ENCODE measurements around the gene AJM1.

DNA sequence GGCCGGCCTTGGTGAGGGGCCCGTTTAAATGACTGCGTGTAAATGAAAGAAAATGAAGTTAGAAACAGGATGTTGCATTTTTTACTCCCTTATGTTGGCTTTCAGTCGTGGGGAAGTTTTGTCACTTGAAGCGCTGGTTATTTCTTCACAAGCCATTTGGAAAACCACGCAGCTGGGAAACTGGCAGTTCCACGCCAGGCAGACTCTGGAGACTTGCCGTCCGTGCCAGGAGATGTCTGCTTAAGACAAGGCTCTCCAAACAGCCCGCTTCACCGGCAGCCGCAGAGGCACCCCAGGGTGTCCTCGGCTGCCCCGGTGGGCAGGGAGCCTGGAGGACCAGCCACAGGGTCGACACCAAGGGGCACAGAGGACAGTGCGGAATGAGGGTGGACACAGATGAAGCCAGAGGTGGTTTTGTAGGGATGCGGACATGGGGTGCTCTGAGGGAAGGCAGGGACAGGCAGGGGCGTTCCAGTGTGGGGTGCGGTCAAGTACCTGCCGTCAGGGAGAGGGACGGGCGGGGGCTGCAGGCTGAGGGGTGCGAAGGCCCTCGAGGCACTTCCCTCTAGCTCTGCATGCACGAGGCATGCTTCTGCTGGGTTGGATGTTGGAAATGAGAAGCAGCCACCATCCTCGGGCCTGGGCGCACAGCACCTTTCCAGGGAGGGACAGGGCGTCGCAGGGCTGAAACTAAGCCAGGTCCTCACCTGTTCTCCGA is 11.1 kb upstream of the AJM1 start:
- TF ChIP-seq, protein P1, sequence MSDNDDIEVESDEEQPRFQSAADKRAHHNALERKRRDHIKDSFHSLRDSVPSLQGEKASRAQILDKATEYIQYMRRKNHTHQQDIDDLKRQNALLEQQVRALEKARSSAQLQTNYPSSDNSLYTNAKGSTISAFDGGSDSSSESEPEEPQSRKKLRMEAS (IDR thresholded peaks at IDR 0.05), result no peak
- TF ChIP-seq, protein P2, sequence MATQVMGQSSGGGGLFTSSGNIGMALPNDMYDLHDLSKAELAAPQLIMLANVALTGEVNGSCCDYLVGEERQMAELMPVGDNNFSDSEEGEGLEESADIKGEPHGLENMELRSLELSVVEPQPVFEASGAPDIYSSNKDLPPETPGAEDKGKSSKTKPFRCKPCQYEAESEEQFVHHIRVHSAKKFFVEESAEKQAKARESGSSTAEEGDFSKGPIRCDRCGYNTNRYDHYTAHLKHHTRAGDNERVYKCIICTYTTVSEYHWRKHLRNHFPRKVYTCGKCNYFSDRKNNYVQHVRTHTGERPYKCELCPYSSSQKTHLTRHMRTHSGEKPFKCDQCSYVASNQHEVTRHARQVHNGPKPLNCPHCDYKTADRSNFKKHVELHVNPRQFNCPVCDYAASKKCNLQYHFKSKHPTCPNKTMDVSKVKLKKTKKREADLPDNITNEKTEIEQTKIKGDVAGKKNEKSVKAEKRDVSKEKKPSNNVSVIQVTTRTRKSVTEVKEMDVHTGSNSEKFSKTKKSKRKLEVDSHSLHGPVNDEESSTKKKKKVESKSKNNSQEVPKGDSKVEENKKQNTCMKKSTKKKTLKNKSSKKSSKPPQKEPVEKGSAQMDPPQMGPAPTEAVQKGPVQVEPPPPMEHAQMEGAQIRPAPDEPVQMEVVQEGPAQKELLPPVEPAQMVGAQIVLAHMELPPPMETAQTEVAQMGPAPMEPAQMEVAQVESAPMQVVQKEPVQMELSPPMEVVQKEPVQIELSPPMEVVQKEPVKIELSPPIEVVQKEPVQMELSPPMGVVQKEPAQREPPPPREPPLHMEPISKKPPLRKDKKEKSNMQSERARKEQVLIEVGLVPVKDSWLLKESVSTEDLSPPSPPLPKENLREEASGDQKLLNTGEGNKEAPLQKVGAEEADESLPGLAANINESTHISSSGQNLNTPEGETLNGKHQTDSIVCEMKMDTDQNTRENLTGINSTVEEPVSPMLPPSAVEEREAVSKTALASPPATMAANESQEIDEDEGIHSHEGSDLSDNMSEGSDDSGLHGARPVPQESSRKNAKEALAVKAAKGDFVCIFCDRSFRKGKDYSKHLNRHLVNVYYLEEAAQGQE (IDR thresholded peaks at IDR 0.05; ENCODE audit: low read depth), result no peak
- TF ChIP-seq RAD21 (IDR thresholded peaks at IDR 0.05; ENCODE audit: low read depth) (no peak), TEAD4 (IDR thresholded peaks at IDR 0.05) (no peak), NFIC (IDR thresholded peaks at IDR 0.05) (no peak), EP300 (IDR thresholded peaks at IDR 0.05; ENCODE audit: borderline replicate concordance) (no peak), TAF1 (IDR thresholded peaks at IDR 0.05; ENCODE audit: low read depth) (no peak), CEBPB (IDR thresholded peaks at IDR 0.05) (no peak), FOXM1 (IDR thresholded peaks at IDR 0.05; ENCODE audit: borderline replicate concordance, low read depth) (no peak), CREB1 (IDR thresholded peaks at IDR 0.05; ENCODE audit: low read depth) (no peak)
- TF ChIP-seq, protein P3, sequence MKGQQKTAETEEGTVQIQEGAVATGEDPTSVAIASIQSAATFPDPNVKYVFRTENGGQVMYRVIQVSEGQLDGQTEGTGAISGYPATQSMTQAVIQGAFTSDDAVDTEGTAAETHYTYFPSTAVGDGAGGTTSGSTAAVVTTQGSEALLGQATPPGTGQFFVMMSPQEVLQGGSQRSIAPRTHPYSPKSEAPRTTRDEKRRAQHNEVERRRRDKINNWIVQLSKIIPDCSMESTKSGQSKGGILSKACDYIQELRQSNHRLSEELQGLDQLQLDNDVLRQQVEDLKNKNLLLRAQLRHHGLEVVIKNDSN (IDR thresholded peaks at IDR 0.05), result no peak
